RWPE1 (cell line): ENCODE data around the gene HOXB3.
A peak's percentile ranks its signal among the peaks of the same experiment; 100 is the strongest.

Experiments used
- CTCF ChIA-PET: fragments of 350-600 bp; sonication (Branson Sonifier 250); formaldehyde crosslinking; extraction: SDS; loops from one replicate; lab custom pipeline; 2021; lab: Yijun Ruan, JAX
- POLR2A ChIA-PET: fragments of 400-600 bp; formaldehyde crosslinking; extraction: SDS; loops from one replicate; lab custom pipeline; 2020; ENCODE audit warnings: antibody characterized with exemption; ENCODE audit not compliant: low non-redundant PET; lab: Yijun Ruan, JAX
- DNase-seq: peaks from one replicate; pipeline ENCODE4 v3.0.0; 2012; ENCODE audit warnings: low spot score
- H3K27ac ChIP-seq: fragments of 450-650 bp; 2 replicates; pipeline ENCODE4 v1.5.1; 2017
- TF ChIP-seq, protein P1 (sequence below): fragments of 450-650 bp; conservative IDR thresholded peaks from 2 replicates; pipeline ENCODE4 v1.5.1; 2017; ENCODE audit warnings: low read depth, mild to moderate bottlenecking

HOXB3 gene

DNA sequence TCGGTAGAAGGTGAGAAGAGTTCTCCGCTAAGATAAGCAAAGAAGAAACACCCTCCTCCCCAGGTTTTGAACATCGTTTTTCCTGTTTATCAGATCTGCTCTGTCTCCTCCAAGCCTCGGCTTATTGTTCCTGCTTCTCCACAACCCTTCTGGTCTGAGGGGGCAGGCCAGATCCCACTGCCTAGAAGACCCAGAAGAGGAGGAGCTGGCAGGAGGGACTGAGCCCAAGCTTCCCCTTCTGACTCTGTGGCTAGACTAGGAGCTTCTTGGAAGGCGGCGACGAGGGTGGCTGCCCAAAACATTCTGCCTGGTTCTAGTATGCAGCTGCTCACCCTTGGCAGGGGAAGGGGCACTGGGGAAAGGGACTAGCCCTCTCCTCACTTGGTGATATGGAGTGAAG is 8.7 kb upstream of the HOXB3 start:
- H3K27ac ChIP-seq: no peak overlapping the region
- ChIA-PET POLR2A (no interaction called here), CTCF (interaction anchor here (0.6 to 1.1 kb wide), 3 partner anchors 21 to 204 kb away, joined by 3 to 4 read pairs (median 3); no protein-coding TSS in a partner anchor)
- no peak for DNase-seq
- TF ChIP-seq, protein P1, sequence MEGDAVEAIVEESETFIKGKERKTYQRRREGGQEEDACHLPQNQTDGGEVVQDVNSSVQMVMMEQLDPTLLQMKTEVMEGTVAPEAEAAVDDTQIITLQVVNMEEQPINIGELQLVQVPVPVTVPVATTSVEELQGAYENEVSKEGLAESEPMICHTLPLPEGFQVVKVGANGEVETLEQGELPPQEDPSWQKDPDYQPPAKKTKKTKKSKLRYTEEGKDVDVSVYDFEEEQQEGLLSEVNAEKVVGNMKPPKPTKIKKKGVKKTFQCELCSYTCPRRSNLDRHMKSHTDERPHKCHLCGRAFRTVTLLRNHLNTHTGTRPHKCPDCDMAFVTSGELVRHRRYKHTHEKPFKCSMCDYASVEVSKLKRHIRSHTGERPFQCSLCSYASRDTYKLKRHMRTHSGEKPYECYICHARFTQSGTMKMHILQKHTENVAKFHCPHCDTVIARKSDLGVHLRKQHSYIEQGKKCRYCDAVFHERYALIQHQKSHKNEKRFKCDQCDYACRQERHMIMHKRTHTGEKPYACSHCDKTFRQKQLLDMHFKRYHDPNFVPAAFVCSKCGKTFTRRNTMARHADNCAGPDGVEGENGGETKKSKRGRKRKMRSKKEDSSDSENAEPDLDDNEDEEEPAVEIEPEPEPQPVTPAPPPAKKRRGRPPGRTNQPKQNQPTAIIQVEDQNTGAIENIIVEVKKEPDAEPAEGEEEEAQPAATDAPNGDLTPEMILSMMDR: no peak

DNA sequence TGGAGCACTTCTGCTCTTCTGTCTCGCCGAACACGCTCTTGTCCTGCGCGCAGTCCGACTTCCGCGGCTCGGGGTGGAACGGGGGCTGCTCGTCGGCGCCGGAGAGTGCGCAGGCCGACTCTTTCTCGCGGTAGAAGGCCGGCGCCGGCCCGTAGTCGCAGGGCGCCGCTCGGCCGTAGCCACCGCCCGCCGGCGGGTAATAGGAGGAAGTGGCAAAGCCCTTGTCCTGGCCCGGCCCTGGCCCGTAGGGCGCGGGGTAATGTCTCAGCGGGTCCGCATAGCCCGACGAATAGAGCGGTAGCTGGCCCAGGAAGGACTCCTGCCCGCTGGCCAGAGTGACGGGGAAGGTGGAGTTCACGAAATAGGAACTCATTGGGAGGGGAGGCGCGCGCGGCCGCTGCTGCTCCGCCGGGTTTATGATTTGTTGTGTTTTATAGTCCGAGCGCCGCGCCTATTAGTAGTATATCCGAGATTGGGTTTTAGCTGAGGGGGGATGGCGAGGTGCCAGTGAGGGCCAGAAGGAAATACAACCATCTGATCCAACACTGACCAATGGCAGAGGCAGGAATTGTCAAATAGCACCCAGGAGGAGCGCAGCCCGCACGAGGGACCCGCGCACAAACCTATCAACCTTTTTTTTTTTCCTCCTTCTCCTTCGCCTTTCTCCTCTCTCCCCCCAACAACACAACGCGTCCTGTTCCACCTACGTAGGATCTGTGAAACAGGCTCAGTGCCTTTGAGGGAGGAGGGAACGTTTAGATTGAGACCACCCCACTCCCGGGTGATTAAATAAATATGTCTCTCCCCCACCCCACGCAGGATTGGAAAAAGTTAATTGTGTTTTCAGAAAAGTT is 8.0 kb upstream of the HOXB3 start:
- peak overlapping the region; percentile 22 for H3K27ac ChIP-seq
- CTCF ChIA-PET: interaction anchor here (0.6 to 1.1 kb wide), 3 partner anchors 21 to 203 kb away, joined by 3 to 4 read pairs (median 3); no protein-coding TSS in a partner anchor
- TF ChIP-seq, protein P1: no peak
- POLR2A ChIA-PET: no interaction called here
- DNase-seq: no peak

DNA sequence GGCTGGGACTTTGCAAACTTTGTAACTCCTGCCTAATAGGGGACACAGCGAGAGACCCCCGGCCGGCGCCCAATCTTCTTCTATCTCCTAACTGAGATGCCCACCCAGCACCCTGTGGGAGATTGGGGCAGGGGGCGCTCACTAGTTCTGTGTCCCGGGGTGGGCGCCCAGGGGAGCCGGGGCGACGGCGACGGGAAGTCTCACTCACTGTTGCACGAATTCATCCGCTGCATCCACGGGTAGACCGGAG is 7.4 kb upstream of the HOXB3 start:
- no peak for DNase-seq
- ChIA-PET POLR2A (no interaction called here), CTCF (no interaction called here)
- TF ChIP-seq, protein P1: no peak
- peak overlapping the region; percentile 22 for H3K27ac ChIP-seq

DNA sequence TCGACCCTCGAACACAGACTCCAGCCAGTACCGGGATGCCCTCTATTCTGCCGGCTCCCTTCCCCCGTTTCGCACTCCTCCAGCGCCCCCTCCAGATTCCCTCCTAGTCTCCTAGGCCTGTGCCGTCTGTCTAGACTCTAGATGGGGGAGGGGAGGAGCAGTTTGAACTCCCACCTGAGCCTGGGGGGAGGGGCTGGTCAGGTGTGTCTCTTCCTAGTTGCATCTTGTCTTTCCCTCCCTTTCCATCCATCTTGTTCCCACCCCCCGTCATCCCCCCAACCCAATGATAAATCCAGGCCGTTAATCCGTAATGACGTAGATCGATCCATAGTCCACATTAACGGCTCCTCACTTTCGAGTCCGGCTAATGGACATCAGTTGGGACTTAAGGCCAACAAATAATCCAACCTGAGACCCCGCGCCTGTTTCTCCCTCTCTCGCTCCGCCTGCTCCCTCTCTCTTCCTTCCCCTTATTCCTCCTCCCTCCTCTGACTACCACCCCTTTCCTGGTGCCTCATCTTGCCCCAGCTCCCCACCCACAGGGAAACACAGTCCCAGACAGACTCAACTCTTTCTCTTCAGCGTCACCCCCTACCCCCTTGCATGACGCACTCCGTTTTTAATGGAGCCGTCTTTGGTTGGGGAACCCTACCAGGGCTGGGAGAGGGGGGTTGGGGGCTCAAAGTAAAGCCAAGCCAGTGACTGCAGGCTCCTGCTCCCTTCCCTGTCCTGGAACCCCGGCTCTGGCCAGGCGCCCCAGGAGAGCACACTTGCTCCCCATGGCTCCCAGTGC is 6.9 kb upstream of the HOXB3 start:
- CTCF ChIA-PET: interaction anchor here (0.5 to 0.7 kb wide), 3 partner anchors 14 to 599 kb away, joined by 3 to 9 read pairs (median 3); no protein-coding TSS in a partner anchor
- TF ChIP-seq, protein P1: no peak
- no peak for DNase-seq
- POLR2A ChIA-PET: no interaction called here
- peak overlapping the region; percentile 22; the same call in 1 of the 2 replicates for H3K27ac ChIP-seq

DNA sequence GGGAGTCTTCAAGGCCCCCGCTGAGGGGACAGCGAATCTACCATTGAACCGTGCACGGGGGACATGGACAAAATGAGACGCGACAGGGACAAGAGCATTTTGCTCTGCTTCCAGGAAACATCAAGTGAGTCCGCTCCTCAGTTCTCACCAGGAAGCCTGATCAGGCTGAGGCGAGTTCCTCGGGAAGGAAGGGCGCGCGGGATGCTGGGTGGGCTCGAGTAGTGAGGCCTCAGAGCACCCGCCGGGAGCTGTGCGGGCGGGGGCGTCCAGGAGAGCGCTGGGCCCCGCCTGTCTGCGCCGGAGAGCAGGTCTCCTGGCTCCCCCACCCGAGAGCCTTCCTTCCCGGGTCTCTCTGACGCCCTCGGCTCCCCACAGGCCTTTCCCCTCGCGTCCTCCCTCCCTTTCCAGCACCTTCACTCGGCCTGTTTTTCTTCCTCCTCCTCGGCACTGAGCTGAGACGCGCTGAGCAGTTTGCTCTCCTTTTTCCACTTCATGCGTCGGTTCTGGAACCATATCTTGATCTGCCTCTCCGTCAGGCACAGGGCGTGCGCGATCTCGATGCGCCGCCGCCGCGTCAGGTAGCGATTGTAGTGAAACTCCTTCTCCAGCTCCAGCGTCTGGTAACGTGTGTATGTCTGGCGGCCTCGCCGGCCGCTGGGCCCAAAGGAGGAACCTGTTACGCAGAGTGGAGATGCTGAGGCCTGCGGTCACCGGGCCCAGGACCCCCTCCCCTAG is 6.1 kb upstream of the HOXB3 start:
- TF ChIP-seq, protein P1: no peak
- POLR2A ChIA-PET: no interaction called here
- DNase-seq: no peak
- CTCF ChIA-PET: interaction anchor here (0.5 to 0.7 kb wide), 2 partner anchors 13 to 598 kb away, joined by 3 to 9 read pairs; no protein-coding TSS in a partner anchor
- no peak overlapping the region for H3K27ac ChIP-seq
